Omental fat pad (tissue), 4 donors: ENCODE measurements around the gene CDCA7L. TPM values are rescaled to one million over a fixed set of nuclear protein-coding genes. Genes with fewer than 3 reads are reported as not detected.
"Not testable (repeated sequence)": the region's sequence is repeated elsewhere in the genome, so short reads cannot be mapped to it uniquely, and the experiment has no call there.

ENCODE experiments used
- ATAC-seq: fragments of 150-250 bp; one replicate; pipeline ENCODE4 v1.9.1; 2016; ENCODE audit warnings: mild to moderate bottlenecking, moderate library complexity; ENCODE audit not compliant: low FRiP score
- DNase-seq: peaks from one replicate; pipeline ENCODE4 v3.0.0-alpha.2; 2019; ENCODE audit warnings: low spot score
- total RNA-seq, 4 donors: library from RNA; depleted of rRNA; stranded (reverse); fragments of >200 nt; gene quantifications; one replicate each; pipeline ENCODE4 v1.1.0, GENCODE V29; 2016
- TF ChIP-seq, protein P1 (sequence below), 3 donors: fragments of 450-650 bp; IDR thresholded peaks; one replicate each; pipeline ENCODE4 v1.5.1; 2016 to 2017; ENCODE audit warnings: antibody characterized with exemption in 3 of 3, mild to moderate bottlenecking in 3 of 3, moderate library complexity in 2 of 3

CDCA7L gene
- total RNA-seq, 4 donors from 2014 or later: 8.2 to 20.0 (median 10.6) TPM

GRCh38 chr7:21883069-21883468, 62.6 kb downstream of the CDCA7L start:
- TF ChIP-seq, protein P1, sequence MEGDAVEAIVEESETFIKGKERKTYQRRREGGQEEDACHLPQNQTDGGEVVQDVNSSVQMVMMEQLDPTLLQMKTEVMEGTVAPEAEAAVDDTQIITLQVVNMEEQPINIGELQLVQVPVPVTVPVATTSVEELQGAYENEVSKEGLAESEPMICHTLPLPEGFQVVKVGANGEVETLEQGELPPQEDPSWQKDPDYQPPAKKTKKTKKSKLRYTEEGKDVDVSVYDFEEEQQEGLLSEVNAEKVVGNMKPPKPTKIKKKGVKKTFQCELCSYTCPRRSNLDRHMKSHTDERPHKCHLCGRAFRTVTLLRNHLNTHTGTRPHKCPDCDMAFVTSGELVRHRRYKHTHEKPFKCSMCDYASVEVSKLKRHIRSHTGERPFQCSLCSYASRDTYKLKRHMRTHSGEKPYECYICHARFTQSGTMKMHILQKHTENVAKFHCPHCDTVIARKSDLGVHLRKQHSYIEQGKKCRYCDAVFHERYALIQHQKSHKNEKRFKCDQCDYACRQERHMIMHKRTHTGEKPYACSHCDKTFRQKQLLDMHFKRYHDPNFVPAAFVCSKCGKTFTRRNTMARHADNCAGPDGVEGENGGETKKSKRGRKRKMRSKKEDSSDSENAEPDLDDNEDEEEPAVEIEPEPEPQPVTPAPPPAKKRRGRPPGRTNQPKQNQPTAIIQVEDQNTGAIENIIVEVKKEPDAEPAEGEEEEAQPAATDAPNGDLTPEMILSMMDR (IDR thresholded peaks at IDR 0.05): no peak
- DNase-seq (no peak), ATAC-seq (no peak)

GRCh38 chr7:21869785-21870402, 75.8 kb downstream of the CDCA7L start:
- no peak for ATAC-seq
- TF ChIP-seq, protein P1 (IDR thresholded peaks at IDR 0.05): no peak

DNA sequence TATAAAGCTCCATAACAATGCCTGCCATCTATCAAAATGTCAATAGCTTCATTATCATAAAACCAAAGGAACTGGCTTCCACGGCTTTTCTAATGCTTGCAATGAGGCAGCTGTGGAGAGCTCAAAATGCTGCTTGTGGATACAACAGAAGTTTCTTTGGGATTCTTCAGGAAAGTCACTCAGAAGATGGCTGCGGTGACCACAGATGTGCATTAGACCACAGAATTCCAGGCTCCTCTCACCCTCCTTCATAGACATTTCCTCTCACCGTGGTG, 77.2 kb downstream of the CDCA7L start:
- DNase-seq (no peak), ATAC-seq (no peak)
- TF ChIP-seq, protein P1 (IDR thresholded peaks at IDR 0.05): no peak

More at GRCh38 chr7:21869785-21870402, 75.8 kb downstream of the CDCA7L start:
- DNase-seq: no peak

GRCh38 chr7:21867816-21868575, 77.7 kb downstream of the CDCA7L start:
- DNase-seq (no peak), ATAC-seq (no peak)
- TF ChIP-seq, protein P1 (IDR thresholded peaks at IDR 0.05): no peak

- ATAC-seq (no peak), DNase-seq (no peak)
- TF ChIP-seq, protein P1 (IDR thresholded peaks at IDR 0.05): no peak
These were observed 78.5 kb downstream of the CDCA7L start for GRCh38 chr7:21867226-21867625.

GRCh38 chr7:21866731-21867130, 79.0 kb downstream of the CDCA7L start:
- no peak for ATAC-seq
- TF ChIP-seq, protein P1 (IDR thresholded peaks at IDR 0.05): no peak

GRCh38 chr7:21865631-21866204, 80.0 kb downstream of the CDCA7L start:
- not testable (repeated sequence) for DNase-seq, ATAC-seq

More at GRCh38 chr7:21866731-21867130, 79.0 kb downstream of the CDCA7L start:
- no peak for DNase-seq
